Measurements from ENCODE around the gene MTFR1L.

DNA sequence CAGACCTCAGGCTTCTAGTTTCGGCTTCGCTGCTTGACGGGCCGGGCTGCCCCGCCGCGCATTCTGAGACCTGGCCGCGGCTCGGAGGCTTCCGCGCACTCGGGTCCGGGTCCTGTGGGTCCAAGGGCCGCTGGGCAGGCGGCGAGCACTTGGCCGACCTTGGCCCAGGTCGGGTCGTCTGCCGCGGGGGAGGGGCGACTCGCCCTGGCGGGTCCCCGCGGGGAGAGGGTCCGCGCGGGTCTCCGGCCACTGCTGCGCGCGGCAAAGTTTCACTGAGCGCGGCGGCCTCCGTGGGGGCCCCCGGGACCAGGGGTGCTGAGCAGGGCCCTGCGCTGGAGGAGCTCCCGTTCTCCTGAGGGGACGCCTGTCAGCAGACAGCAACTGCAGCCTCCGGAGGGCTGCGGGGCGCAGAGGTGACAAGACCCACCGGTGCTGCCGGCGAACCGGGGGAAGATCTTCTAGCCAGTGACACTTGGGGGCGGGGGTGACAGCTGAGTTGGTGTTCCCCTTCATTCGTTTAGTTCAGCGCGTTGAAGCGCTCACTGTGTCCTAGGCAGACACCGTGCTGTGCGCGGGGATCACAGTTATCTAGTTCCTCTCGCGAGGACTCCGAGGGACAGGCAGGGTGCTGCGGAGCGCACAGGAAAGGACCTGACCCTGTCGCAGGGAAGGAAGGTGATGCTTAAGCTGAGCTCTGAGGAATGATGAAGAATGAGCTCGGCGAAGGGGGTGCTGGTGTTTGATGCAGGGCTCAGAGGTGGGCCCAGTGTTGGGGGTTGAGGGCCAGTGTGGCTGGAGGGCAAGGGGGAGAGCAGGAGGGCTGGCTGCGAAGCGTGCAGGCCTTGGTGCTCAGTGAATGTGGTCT, 725 bp downstream of the MTFR1L start:
- TF ChIP-seq, protein P1, sequence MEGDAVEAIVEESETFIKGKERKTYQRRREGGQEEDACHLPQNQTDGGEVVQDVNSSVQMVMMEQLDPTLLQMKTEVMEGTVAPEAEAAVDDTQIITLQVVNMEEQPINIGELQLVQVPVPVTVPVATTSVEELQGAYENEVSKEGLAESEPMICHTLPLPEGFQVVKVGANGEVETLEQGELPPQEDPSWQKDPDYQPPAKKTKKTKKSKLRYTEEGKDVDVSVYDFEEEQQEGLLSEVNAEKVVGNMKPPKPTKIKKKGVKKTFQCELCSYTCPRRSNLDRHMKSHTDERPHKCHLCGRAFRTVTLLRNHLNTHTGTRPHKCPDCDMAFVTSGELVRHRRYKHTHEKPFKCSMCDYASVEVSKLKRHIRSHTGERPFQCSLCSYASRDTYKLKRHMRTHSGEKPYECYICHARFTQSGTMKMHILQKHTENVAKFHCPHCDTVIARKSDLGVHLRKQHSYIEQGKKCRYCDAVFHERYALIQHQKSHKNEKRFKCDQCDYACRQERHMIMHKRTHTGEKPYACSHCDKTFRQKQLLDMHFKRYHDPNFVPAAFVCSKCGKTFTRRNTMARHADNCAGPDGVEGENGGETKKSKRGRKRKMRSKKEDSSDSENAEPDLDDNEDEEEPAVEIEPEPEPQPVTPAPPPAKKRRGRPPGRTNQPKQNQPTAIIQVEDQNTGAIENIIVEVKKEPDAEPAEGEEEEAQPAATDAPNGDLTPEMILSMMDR (optimal IDR thresholded peaks at IDR 0.05 in 1 of 3, IDR thresholded peaks at IDR 0.05 in 1 of 3, conservative IDR thresholded peaks at IDR 0.05 in 1 of 3; ENCODE audit: extremely low read depth in 1 of 3, insufficient read depth in 2 of 3, low read length in 3 of 3) = no peak
- TF ChIP-seq EZH2 (IDR thresholded peaks at IDR 0.05; ENCODE audit: low read length) = no peak
